GM13977 (cell line): ENCODE data around the gene CAMK2D.

ENCODE experiments used
- DNase-seq: peaks from one replicate; pipeline ENCODE4 v3.0.0; 2012; ENCODE audit warnings: low spot score
- in situ Hi-C: fragments of 300-500 bp; cut with MboI; formaldehyde crosslinking; loops from one replicate; pipeline ENCODE4 v1.12.0; 2022; ENCODE audit warnings: low sequenced_read_pairs, low pct_unique_long_range_greater_than_20kb, mixed read lengths, inconsistent platforms; ENCODE audit not compliant: unreplicated experiment
- TF ChIP-seq, protein P1 (sequence below): IDR thresholded peaks from 2 replicates; pipeline ENCODE4 v1.5.1; 2012; ENCODE audit warnings: mild to moderate bottlenecking, control low read depth; ENCODE audit not compliant: insufficient read depth; ENCODE audit errors: extremely low read depth, missing control alignments

CAMK2D gene

DNA sequence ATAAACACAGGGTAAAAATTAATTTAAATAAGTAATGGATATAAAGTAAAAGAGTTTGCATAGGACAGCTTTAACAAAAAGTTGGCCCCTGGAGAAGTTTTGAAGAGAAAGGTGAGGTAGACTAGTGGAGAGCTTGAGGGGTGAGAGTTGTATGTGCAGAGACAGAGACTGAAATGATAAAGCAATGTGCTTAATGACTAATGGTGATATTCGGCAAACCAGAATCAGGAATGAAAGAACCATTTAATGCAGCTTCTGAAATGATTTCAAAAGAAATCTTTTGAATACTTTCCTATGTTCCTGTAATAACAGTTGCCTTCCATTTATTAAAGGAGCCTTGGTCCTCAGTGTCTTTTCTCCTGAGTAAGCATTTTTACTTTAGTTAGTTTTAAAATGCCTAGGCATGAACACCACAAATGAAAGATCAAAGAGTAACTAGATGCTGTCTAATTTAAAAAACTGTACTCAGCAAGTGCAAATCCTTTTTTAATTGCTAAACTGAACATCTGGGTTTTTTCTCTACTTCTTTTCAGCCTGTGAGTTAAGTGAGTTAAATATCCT, 28.5 kb downstream of the CAMK2D start:
- DNase-seq = no peak
- in situ Hi-C loops = no loop called here
- TF ChIP-seq, protein P1, sequence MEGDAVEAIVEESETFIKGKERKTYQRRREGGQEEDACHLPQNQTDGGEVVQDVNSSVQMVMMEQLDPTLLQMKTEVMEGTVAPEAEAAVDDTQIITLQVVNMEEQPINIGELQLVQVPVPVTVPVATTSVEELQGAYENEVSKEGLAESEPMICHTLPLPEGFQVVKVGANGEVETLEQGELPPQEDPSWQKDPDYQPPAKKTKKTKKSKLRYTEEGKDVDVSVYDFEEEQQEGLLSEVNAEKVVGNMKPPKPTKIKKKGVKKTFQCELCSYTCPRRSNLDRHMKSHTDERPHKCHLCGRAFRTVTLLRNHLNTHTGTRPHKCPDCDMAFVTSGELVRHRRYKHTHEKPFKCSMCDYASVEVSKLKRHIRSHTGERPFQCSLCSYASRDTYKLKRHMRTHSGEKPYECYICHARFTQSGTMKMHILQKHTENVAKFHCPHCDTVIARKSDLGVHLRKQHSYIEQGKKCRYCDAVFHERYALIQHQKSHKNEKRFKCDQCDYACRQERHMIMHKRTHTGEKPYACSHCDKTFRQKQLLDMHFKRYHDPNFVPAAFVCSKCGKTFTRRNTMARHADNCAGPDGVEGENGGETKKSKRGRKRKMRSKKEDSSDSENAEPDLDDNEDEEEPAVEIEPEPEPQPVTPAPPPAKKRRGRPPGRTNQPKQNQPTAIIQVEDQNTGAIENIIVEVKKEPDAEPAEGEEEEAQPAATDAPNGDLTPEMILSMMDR = no peak

DNA sequence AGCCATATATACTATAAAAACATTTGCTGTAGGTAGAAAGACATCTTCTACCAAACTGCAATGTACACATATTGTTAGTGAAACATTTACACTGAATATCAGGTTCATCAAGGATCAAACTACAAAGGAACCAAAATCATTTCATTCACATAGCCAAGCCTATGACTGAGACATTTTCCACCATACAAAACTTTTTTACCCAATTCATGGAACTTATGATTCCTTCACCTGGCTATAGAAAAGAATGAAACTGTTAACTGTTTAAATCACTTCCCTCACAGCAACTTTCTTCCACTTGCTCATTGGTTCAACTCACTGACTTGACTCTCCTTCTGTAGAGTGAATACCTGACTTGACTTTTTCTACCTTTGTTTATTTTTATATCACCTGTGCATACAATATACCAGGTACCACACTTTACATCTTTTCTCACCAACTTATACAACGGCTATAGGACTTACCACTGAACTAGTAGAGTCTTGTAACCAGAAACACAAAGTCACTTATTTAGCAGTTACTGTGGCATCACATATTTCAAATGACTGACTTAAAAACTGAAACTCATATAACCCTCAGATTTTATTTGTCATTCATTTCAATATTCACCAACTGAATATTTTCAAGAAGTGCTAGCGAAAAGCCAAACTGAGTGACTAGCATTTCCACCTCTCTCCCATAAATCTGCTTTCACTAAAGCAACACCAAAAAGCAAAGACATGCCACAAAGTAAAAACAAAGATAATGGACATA, 30.9 kb downstream of the CAMK2D start:
- TF ChIP-seq, protein P1 = no peak
- in situ Hi-C loops = no loop called here

DNA sequence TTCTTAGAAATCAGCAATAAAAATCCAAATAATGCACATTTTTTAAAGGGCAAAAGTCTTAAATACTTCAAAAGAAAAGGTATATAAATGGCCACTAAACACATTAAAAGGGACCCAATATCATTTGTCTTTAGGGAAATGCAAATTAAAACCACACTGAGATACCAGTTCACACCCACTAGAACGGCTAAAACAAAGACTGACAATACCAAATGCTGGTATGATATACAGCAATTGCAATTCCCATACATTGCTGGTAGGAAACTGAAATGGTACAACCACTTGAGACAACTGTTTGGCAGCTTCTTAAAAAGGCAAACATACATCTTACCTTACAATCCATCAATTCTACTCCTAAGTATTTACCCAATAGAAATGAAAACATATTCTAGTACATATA, 33.7 kb downstream of the CAMK2D start:
- TF ChIP-seq, protein P1 = no peak
- no peak for DNase-seq
- in situ Hi-C loops = no loop called here

More for the DNA sequence above, 30.9 kb downstream of the CAMK2D start:
- DNase-seq = no peak

DNA sequence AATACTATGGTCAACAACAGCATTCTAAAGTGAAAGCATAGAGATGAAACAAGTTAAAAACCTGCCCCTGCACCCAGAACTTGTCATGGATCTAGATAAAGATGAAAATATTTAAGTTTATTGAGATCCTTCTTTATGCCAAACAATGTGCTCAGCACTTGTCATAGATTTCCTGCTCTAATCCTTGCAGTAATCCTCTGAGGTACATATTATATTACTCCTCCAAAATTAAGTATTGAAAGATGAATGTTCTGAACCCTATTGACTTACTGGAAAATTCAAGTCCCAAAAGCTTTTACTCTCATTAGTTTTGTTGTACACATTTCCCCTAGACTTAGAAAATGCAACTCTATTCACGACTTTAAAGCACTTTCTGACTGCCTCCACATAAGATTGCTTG, 35.6 kb downstream of the CAMK2D start:
- DNase-seq = no peak
- in situ Hi-C loops = no loop called here
- TF ChIP-seq, protein P1 = no peak

DNA sequence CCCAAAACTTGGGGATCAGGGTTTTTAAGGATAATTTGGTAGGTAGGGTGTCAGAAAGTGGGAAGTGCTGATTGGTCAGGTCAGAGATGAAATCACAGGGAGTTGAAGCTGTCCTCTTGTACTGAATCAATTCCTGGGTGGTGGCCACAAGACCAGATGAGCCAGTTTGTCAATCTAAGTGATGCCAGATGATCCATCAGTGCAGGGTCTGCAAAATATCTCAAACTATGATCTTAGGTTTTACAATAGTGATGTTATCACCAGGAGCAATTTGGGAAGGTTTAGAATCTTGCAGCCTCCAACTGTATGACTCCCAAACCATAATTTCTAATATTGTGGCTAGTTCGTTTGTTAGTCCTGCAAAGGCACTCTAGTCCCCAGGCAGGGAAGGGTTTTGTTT, 43.3 kb downstream of the CAMK2D start:
- TF ChIP-seq, protein P1 = no peak
- no peak for DNase-seq
- in situ Hi-C loops = no loop called here

DNA sequence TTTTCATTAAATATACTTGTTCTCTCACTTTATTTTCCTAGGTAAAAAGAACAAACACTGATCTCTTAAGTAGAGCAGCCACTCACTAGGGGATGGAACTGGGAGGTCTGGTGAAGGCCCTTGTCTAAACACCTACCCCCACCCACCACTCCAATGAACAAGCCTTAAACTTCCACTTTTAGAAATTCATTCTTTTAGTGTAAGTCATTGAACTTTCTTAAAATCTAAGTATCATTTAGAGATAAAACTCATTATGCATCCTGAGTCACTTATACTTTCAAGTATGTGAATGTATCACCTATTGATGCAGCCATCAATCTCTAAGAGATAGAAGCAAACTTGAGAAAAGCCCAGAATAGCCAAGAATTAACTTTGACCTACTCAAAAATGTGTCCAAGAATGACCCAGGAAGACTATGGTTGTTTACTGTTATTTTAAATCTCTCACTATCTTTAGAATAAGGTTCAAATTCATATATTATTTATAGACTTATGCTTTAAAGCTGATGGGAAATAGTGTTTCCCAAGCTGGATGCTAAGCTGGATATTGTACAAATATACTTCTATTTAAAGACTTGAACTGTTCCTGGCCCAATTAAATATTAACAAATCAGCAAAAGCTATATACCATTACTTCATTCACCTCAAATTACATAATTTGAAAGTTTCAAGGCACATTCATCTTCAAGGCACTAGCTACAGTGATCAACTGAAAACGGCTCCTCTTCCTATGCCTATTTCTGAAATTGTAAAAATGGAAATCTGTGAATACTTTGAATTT, 49.5 kb downstream of the CAMK2D start:
- TF ChIP-seq, protein P1 = no peak
- in situ Hi-C loops = no loop called here
- DNase-seq = no peak
